ENCODE data around the gene SEC24B.
A peak's percentile ranks its signal among the peaks of the same experiment; 100 is the strongest.

SEC24B gene

GRCh38 chr4:109433205-109434006 is at the start of gene SEC24B:
TSS of gene SEC24B (plus strand) at chr4:109433815. CDS start at chr4:109433870, 55 bp downstream.
- TF ChIP-seq MAX (IDR thresholded peaks at IDR 0.05; ENCODE audit: low read depth, low read length) (peak; percentile 36; the same call in 1 of the 2 replicates), POLR2A (IDR thresholded peaks at IDR 0.05; ENCODE audit: extremely low read depth, insufficient read length) (peak; percentile 45), MYC (IDR thresholded peaks at IDR 0.05; ENCODE audit: low read depth, low read length) (peak; percentile 60; the same call in 1 of the 2 replicates), CTCF (IDR thresholded peaks at IDR 0.05; ENCODE audit: low read depth, low read length) (peak; percentile 35)
- H3K4me3 ChIP-seq (ENCODE audit: low read depth, low read length), result peak within 1 kb of the TSS; percentile 88
- peak; percentile 86 for DNase-seq (ENCODE audit: low read depth)

- H3K4me3 ChIP-seq (ENCODE audit: low read depth, low read length), result no peak overlapping the region
- no peak for TF ChIP-seq MYC (IDR thresholded peaks at IDR 0.05; ENCODE audit: low read depth, low read length)
- no peak for TF ChIP-seq CTCF (IDR thresholded peaks at IDR 0.05; ENCODE audit: low read depth, low read length)
- no peak for TF ChIP-seq MAX (IDR thresholded peaks at IDR 0.05; ENCODE audit: low read depth, low read length)
- no peak for TF ChIP-seq POLR2A (IDR thresholded peaks at IDR 0.05; ENCODE audit: extremely low read depth, insufficient read length)
- no peak for DNase-seq (ENCODE audit: low read depth)
These were observed 49.8 kb upstream of the SEC24B start for GRCh38 chr4:109383823-109384222.

- TF ChIP-seq MYC (IDR thresholded peaks at IDR 0.05; ENCODE audit: low read depth, low read length), result no peak
- TF ChIP-seq MAX (IDR thresholded peaks at IDR 0.05; ENCODE audit: low read depth, low read length), result no peak
- TF ChIP-seq POLR2A (IDR thresholded peaks at IDR 0.05; ENCODE audit: extremely low read depth, insufficient read length), result no peak
- no peak for TF ChIP-seq CTCF (IDR thresholded peaks at IDR 0.05; ENCODE audit: low read depth, low read length)
- no peak overlapping the region for H3K4me3 ChIP-seq (ENCODE audit: low read depth, low read length)
- DNase-seq (ENCODE audit: low read depth), result no peak
These were observed 48.4 kb upstream of the SEC24B start for GRCh38 chr4:109385260-109385659.

- no peak for DNase-seq (ENCODE audit: low read depth)
- TF ChIP-seq CTCF (IDR thresholded peaks at IDR 0.05; ENCODE audit: low read depth, low read length) (no peak), POLR2A (IDR thresholded peaks at IDR 0.05; ENCODE audit: extremely low read depth, insufficient read length) (no peak), MAX (IDR thresholded peaks at IDR 0.05; ENCODE audit: low read depth, low read length) (no peak), MYC (IDR thresholded peaks at IDR 0.05; ENCODE audit: low read depth, low read length) (no peak)
- H3K4me3 ChIP-seq (ENCODE audit: low read depth, low read length), result no peak overlapping the region
These were observed 44.1 kb upstream of the SEC24B start for GRCh38 chr4:109389369-109390114.

- H3K4me3 ChIP-seq (ENCODE audit: low read depth, low read length), result no peak overlapping the region
- DNase-seq (ENCODE audit: low read depth), result no peak
- no peak for TF ChIP-seq POLR2A (IDR thresholded peaks at IDR 0.05; ENCODE audit: extremely low read depth, insufficient read length)
- no peak for TF ChIP-seq MAX (IDR thresholded peaks at IDR 0.05; ENCODE audit: low read depth, low read length)
- no peak for TF ChIP-seq MYC (IDR thresholded peaks at IDR 0.05; ENCODE audit: low read depth, low read length)
- TF ChIP-seq CTCF (IDR thresholded peaks at IDR 0.05; ENCODE audit: low read depth, low read length), result no peak
These were observed 43.4 kb upstream of the SEC24B start for GRCh38 chr4:109390115-109390768.

Measured in NB4 (cell line).